Renal cortex interstitium (tissue), 11 donors: ENCODE results near the gene TTN. TPM values are rescaled to one million over a fixed set of nuclear protein-coding genes. Genes with fewer than 3 reads are reported as not detected.

ENCODE experiments used
- DNase-seq, 11 donors: peaks; one replicate each; pipeline ENCODE4 v3.0.0-alpha.2; 2013; ENCODE audit warnings: low read depth in 9 of 11, low spot score in 4 of 11; ENCODE audit errors: extremely low read depth in 1 of 11
- polyA plus RNA-seq, 3 donors: library from polyadenylated mRNA; unstranded; fragments of 120-200 nt; gene quantifications; one replicate each; pipeline ENCODE4 v1.2.1, GENCODE V29; 2013; ENCODE audit not compliant: insufficient read length in 3 of 3

TTN gene
- polyA plus RNA-seq, 3 donors = 0.93 to 1.2 (median 1.2) TPM

DNA sequence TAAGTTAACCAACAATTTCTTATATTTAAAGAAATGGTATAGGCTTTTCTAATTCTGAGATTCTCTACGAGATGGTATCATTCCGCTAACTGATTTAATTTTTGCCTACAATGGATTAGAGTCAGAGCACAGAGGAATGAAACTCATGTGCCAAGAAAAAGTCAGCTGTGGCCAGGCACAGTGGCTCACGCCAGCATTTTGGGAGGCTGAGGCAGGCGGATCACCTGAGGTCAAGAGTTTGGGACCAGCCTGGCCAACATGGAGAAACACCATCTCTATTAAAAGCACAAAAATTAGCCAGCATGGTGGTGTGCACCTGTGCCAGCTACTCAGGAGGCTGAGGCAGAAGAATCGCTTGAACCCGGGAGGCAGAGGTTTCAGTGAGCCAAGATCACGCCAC lies 17.0 kb upstream of the TTN start:
- DNase-seq = no peak

DNA sequence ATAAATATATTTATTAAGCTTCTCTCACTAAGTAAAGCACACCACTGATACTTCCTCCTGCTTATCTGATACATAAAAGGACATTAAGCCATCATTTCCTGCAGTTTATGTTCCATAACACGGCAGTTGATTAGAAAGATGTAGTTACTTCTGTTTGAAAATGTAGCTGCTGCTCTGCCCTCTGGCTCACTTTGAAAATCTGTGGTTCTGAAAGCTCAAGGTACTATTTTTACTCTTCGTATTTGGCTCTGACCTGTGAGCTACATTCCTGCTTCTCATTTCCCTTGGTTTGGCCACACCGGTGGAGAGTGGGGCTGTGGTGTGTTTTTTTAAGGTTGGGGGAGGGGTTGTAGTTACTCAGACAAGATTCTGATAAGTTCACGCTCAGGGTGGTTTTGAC lies 12.8 kb upstream of the TTN start:
- no peak for DNase-seq

DNA sequence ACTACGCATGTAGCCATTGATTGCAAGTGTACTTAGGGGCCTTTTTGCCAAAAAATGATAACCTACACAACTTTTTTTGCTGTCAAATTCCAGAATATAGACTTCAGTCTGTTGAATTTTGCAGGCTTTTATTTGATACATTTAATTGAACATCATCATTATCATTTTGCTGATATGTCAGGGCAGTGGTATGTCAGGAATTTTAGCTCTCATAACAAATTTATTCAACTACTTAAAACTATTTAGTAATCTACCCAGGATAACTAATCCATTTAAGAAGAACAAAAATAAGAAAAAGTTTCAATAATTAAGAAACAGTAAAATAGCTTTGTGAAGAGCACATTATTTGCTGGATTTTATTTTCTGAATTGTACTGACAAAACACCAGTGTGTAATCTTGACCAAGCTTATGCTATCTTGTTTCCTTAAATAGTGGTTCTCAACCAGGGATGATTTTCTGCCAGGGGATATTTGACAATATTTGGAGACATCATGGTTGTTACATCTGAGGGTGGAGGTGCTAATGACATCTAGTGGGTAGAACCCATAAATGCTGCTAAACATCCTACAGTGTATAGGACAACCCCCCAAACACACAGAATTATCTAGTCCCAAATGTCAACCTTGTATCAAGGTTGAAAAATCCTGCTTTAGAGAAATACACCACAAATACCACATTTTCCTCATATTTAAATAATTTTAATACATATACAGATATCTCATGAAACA lies 12.1 kb upstream of the TTN start:
- no peak for DNase-seq

DNA sequence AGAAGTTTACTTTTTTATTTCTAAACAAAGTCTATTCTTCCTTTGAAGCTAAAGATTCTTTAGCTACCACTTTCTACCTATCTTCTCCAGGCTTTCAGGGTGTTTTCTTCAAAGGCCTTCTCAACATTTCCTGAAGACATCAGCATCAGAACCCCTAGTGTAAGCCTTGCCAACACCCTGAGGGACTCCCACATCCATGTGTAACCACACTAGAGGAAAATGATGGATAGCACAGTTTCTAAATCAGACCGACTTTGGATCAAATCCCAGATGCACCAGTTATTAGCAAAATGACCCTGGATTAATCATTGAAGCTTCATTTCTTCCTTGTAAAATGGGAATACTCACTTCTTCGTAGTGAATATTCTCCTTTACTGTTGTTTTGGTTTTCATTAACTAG lies 4.7 kb upstream of the TTN start:
- no peak for DNase-seq

DNA sequence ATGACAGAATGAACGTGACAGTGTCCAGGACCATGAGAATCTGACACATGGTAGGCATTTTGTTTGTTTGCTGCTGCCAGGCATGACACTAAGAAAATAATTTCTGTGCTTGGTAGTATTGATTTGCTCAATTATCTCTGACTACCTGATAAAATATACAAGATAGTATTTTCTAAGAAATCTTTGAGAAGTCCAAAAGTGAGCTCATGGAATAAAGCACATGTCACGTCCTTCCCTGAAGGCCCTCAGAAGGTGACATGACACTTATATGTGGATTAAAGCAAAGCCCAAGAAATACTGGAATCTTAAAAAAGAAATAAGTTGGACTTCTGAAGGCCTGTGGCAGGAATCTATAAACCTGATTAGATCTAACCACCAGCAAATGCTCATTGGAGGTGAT lies 3.8 kb upstream of the TTN start:
- DNase-seq = no peak

DNA sequence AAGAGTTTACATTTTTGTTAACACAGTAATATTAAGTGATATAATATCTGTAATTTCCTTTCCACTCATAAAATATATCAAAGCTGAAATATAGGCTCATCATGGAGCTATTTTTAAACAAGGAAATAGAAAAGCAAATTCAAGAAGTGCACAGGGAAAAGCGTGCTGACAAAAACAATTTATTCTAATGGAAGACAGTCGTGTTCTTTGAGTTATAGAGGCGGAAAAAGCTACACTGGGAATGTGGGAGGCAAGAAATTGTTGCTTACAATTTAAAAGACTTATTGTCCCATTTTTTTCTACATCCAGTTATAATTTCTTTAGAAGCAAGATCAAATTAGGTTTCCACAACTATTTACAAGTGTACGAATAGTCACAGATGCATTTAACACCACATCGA lies 3.2 kb upstream of the TTN start:
- no peak for DNase-seq

DNA sequence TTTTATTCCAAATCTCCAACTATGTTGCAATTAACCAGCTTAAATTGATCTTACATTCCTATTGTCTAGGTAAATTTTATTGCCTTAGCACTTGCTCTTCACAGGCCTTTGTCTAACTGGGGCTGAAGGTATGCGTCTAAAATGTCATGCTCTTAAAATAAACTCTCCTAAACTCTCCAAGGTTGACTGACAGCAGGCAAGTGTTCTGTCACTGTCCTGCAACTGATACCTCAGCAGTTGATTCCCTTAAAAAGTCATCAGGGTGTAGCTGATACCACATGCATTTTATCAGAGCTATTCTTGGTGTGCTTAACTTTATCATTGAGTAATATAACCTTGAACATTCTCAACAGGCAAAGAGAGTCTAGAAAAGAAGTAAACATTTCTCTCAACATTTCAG lies 680 bp downstream of the TTN start:
- no peak for DNase-seq

DNA sequence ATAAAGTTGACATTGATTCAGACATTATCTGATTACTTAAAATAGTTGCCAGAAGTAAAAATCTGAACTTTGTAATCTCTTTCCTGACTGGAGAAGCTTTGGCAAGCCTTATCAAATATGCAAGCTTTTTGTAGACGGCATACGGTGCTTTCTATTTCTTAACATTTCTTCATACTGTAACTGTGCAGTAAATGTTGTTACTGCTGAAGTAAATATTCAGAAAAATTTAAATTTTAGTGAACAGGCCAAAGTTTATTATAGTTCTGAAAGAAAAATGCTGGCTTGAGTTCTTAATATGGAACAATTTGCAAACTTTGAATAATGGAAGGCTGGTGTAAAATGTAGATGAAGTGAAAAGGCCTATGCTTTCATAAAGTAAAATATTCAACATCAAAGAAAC lies 1.8 kb downstream of the TTN start:
- no peak for DNase-seq

DNA sequence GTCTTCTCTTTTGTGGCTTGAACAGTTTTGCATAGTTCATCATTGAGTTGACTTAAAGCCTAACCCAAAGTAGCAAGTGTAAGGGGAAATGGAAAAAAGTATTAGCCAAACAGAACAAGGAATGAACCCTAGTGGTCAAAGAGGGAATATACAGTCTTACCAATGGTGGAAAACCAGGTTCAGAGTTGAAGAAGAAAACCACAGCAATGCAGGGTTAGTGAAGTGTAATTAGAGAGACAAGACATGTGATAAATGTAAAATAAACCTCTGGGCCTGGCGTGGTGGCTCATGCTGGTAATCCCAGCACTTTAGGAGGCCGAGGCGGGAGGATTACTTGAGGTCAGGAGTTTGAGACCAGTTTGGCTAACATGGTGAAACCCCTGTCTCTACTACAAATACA lies 2.4 kb downstream of the TTN start:
- no peak for DNase-seq

DNA sequence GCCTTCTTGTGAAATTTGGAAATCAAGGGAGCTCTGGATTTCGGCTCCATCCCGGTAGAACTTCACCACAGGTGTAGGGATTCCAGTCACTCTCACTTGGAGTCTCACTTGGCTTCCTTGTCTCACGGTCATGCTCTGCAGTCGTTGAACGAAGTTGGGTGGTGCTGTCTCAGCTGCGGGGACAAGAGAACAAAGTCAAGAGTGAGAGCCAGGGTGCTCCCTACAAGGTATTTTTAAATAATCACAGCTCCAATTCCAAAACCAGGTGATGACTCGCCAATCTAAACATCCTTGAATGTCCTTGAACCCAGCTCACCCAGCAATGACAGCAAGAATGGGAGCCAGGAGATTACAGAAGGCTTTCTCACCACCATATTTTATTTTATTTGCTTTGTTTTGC lies 6.7 kb downstream of the TTN start:
- DNase-seq = no peak

DNA sequence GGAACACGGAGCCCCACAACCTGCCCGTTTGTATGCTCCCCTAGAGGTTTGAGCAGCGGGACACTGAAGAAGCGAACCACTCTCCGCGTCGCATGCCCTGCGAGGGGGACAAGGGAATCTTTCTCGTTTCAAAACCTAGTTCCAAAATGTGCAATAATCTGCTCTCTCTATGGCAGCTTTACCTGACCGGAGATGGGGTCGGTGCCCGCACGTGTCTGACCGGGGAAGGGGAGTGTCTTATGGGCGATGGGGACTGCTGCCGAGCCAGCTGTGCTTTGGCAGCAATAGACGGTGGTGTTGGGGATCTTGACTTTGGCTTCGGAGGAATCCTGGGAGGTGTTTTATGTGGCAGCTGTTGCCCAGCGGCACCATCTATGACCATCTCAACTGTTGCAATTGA lies 7.9 kb downstream of the TTN start:
- no peak for DNase-seq

DNA sequence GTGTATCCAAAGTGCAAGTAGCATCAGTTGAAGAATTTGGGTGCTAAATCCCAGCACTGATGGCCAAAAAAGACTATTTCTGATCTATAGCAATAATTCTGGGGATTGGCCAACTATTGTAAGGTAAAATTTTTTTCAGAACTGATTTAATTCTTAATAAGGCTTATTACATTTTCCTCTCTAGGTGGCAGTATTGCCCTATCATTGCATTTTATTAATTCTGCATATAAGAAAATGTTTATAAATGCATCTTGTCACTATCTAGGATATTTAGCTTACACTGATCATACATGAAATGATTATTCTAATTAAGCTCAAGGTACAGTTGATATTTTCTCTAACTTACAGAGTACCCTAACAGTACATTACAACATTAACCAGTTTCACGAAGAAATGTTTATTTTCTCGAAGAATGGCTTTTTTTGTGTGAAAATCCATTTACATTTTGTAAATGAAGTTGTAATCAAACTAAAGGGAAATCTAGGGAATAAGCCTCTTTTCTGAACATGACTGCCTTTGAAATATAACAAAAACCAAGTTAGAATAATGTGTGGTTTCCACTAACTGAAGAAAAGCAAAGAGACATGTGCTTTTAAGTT lies 11.0 kb downstream of the TTN start:
- DNase-seq = peak in 9 of 11 donors; percentile 4 to 36 (median 16)

DNA sequence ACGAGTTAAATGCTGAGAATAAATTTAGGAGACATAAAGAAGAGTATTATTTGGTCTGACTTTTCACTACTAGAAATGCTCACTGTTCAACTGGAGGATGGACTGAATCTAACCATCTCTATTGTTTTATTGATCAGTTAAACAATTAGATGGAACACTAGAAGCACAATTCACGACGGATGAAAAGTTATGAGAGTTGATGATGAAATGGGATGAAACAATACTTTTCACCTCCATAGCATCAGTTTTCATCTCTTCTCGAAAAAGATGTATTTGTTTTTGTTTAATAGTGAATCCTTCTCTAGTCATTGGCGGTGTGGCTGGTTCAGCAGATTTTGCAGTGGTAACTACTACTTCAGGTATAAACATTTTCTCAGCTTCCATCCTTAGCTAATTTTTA lies 19.3 kb downstream of the TTN start:
- no peak for DNase-seq

DNA sequence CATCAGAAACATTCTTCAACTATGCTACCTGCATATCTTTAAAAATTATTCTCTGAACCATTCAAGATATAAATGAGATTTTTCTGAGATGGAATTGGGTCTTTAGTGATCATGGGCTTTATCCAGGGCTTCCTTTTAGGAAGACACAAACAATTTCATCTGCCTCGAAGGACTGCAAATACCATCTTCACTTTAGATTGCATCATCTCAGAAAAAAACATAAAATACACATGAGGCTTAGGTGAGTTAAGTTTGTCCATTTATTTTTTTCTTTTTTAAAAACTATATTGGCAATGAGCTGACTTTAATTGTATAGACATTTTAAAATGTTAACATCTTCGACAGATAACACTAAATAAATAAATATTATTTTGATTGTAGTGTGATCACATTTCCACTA lies 20.1 kb downstream of the TTN start:
- no peak for DNase-seq

DNA sequence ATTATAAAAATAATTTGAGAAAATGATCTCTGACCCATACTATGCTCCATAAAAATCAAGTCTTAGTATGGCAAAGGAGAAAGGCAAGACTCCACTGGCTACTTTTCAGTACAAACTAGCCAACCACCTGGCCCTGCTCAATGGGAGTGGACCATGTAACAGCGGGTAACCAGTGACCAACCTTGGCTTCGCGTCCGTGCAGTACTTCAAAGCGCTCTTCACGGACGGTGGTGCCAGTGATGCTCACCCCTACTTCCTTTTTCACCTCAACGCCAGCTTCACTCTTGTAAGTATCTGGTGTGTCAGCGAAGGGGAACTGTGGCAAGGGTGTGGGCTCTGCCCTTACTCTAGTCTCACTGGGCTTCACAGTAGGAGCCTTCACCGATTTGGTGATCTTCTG lies 23.3 kb downstream of the TTN start:
- DNase-seq = no peak

DNA sequence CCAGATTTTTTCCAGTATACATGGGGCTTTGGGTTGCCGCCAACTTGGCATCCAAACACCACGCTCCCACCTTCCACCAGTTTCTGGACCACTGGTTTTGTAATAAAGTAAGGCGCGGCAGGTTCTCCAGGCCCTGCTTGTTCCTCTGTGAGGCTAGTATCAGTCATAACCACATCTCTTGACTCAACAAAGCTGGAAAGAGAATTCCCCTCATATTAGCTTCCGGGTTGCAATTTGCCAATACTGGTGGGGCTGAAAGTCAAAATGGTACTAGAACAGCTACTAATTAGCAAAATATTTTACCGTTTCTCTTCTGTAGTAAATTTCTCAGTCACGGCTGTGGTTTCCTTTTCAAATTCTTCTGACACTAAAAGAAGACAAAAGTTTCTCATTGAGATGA lies 25.0 kb downstream of the TTN start:
- no peak for DNase-seq

DNA sequence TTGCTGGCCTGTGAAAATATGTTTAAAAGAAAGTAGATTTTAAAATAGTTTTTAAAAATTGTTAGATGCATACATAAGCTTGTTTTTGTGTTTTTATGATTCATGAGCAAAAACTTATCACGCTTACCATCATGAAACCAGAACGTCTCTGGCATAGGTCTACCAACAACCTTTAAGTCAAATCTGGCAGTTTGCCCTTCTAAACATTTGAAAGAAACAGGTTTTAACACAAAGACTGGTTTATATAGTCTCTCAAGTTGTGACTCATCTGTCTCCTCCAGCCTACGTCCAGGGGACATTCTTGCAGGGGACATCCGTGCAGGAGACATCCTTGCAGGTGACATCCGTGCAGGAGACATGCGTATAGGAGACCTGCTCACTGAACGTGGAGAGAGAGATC lies 29.6 kb downstream of the TTN start:
- no peak for DNase-seq

DNA sequence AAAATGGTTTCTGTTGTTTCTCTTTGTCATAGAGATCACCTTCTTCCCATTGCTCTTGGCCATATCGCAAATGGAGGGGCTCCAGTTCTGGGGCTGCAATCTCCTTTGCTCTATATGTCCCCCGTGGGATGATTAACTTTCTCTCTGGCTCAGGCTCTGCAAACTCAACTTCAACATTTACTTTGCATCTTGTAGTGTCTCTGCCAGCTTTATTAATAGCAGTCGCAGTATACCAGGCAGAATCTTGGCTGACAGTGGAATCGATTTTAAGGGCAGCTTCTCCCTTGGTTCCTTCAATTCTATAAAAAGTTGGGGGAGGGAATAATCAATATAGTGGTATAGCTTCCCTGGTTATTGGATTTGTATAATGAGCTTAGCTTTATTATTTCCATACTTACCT lies 30.5 kb downstream of the TTN start:
- DNase-seq = no peak

DNA sequence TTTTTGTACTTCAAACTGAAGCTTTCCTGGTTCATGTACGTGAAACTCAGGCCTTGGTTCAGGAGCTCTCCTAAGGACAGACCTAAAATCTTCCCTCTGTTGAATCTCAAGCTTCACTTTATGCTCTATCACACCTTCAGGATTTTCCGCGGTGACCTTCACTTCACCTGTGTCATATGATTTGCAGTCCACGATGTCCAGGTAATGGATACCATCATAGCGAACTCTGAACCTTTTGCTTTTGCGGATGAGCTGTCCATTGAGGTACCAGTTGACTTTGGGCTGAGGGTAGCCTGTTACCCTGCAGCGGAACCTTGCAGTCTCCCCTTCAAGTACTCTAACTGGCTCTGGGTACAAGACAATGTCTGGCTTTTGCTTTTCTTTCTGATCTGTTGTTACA lies 31.2 kb downstream of the TTN start:
- no peak for DNase-seq

DNA sequence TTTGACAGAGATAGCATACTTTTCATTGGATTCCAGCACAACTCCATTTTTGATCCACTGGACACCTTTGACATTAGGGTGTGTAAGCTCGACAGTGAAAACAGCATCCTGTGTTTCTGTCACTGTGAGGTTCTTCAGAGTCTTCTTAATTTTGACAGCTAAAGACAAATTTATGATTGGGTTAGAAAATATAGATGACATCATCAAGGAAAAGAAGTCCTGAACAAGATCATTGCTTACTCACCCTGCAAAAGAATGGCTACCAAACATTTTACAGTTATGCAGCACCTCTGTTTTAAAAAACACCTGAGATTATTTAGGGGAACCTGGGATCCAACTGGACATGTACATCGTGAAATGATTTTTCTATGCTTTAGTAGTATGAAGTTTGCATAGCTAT lies 36.7 kb downstream of the TTN start:
- no peak for DNase-seq
